EL (cell line): ENCODE results near the gene PREX1.
"Not testable (repeated sequence)": the region's sequence is repeated elsewhere in the genome, so short reads cannot be mapped to it uniquely, and the experiment has no call there.

Experiments
- DNase-seq: peaks from one replicate; pipeline ENCODE4 v3.0.0-alpha.2; 2016

The PREX1 gene

GRCh38 chr20:48770700-48771442 is 56.9 kb downstream of the PREX1 start:
- DNase-seq: no peak

GRCh38 chr20:48769069-48769983 is 58.5 kb downstream of the PREX1 start:
- DNase-seq: no peak

- DNase-seq: no peak
These were observed 60.5 kb downstream of the PREX1 start for GRCh38 chr20:48766961-48767960.

GRCh38 chr20:48766205-48766604 is 61.6 kb downstream of the PREX1 start:
- DNase-seq: no peak

GRCh38 chr20:48765359-48765758 is 62.4 kb downstream of the PREX1 start:
- no peak for DNase-seq

- DNase-seq: no peak
These were observed 64.4 kb downstream of the PREX1 start for GRCh38 chr20:48763216-48763914.

GRCh38 chr20:48761874-48762273 is 65.9 kb downstream of the PREX1 start:
- no peak for DNase-seq

- no peak for DNase-seq
These were observed 66.6 kb downstream of the PREX1 start for GRCh38 chr20:48761023-48761785.

GRCh38 chr20:48760403-48760983 is 67.3 kb downstream of the PREX1 start:
- DNase-seq: peak; percentile 47

GRCh38 chr20:48759631-48760245 is 68.1 kb downstream of the PREX1 start:
- DNase-seq: no peak

- DNase-seq: no peak
These were observed 69.5 kb downstream of the PREX1 start for GRCh38 chr20:48758206-48758820.

- DNase-seq: not testable (repeated sequence)
These were observed 71.0 kb downstream of the PREX1 start for GRCh38 chr20:48756774-48757173.

- no peak for DNase-seq
These were observed 73.5 kb downstream of the PREX1 start for GRCh38 chr20:48754292-48754691.

GRCh38 chr20:48752963-48753362 is 74.8 kb downstream of the PREX1 start:
- DNase-seq: no peak

GRCh38 chr20:48751871-48752270 is 75.9 kb downstream of the PREX1 start:
- DNase-seq: no peak

- DNase-seq: no peak
These were observed 76.7 kb downstream of the PREX1 start for GRCh38 chr20:48750941-48751635.

GRCh38 chr20:48750376-48750775 is 77.4 kb downstream of the PREX1 start:
- no peak for DNase-seq

GRCh38 chr20:48749437-48749836 is 78.4 kb downstream of the PREX1 start:
- no peak for DNase-seq

- no peak for DNase-seq
These were observed 79.2 kb downstream of the PREX1 start for GRCh38 chr20:48748556-48748955.
